Measurements from ENCODE around the gene CDK14.
A peak's percentile ranks its signal among the peaks of the same experiment; 100 is the strongest.

GRCh38 chr7:91034459-91035368 is 438.6 kb downstream of the CDK14 start:
- TF ChIP-seq, protein P1, sequence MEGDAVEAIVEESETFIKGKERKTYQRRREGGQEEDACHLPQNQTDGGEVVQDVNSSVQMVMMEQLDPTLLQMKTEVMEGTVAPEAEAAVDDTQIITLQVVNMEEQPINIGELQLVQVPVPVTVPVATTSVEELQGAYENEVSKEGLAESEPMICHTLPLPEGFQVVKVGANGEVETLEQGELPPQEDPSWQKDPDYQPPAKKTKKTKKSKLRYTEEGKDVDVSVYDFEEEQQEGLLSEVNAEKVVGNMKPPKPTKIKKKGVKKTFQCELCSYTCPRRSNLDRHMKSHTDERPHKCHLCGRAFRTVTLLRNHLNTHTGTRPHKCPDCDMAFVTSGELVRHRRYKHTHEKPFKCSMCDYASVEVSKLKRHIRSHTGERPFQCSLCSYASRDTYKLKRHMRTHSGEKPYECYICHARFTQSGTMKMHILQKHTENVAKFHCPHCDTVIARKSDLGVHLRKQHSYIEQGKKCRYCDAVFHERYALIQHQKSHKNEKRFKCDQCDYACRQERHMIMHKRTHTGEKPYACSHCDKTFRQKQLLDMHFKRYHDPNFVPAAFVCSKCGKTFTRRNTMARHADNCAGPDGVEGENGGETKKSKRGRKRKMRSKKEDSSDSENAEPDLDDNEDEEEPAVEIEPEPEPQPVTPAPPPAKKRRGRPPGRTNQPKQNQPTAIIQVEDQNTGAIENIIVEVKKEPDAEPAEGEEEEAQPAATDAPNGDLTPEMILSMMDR (IDR thresholded peaks at IDR 0.05), result peak in 5 of 6 experiments; percentile 30 to 51 (median 35)
- no peak for TF ChIP-seq POLR2A (IDR thresholded peaks at IDR 0.05)

All from esophagus squamous epithelium (tissue), 4 donors.